ENCODE data around the gene HEY2.

Gene HEY2

DNA sequence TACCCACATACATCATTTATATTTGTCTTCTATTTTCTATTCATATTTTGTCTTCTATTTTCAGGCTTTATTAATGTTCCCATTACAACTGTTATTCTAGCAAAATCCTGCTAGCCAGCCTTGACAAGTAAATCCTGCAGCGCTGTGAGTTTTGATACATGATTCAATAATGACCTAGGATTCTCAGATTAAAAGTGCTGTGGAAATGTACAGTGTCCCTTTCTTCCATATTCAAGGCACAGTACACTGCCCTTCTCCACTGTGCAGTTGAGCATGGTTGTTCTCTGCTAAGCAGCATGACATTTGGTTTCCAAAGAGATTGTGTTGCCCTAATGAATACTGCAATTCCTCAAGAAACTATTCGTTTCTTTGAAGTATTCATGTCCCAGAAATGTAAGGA is 5.8 kb upstream of the HEY2 start:
- no peak for DNase-seq (ENCODE audit: low read depth)

- no peak for DNase-seq (ENCODE audit: low read depth)
These were observed 4.0 kb upstream of the HEY2 start for GRCh38 chr6:125745281-125746018.

- no peak for DNase-seq (ENCODE audit: low read depth)
These were observed 3.4 kb upstream of the HEY2 start for GRCh38 chr6:125746019-125746414.

GRCh38 chr6:125746731-125747588 is 2.5 kb upstream of the HEY2 start:
- peak; percentile 5 for DNase-seq (ENCODE audit: low read depth)

- no peak for DNase-seq (ENCODE audit: low read depth)
These were observed 1.6 kb upstream of the HEY2 start for GRCh38 chr6:125747589-125748405.

- DNase-seq (ENCODE audit: low read depth): no peak
These were observed 843 bp upstream of the HEY2 start for GRCh38 chr6:125748406-125749172.

GRCh38 chr6:125749865-125750691 is 646 bp downstream of the HEY2 start:
- no peak for DNase-seq (ENCODE audit: low read depth)

- no peak for DNase-seq (ENCODE audit: low read depth)
These were observed 1.4 kb downstream of the HEY2 start for GRCh38 chr6:125750692-125751333.

DNA sequence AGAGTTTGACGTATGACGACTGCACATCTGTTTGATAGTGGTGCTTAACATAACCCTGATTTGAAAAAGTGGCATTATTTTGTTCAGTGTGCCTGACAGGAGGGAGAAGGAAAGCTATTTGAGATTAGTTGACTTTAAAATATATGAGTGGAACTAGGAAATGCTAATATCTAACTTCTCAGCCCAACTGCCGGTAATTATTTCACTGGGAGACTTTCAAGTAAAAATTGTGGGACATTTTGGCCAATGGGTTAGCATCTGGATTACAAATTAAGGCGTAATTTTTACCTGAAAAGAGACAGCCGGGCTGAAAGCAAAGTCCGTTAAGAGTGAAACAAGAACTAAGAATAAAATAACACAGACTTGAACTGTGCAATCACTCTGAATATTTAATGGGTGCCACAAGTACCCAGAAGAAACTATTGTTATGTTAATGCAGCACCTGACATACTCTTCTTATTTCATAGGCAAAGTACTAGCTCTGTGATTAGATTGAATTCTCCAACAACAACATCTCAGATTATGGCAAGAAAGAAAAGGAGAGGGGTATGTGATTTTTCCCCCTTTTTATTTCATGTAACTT is 2.0 kb downstream of the HEY2 start:
- DNase-seq (ENCODE audit: low read depth): no peak

GRCh38 chr6:125752773-125753172 is 3.3 kb downstream of the HEY2 start:
- no peak for DNase-seq (ENCODE audit: low read depth)

DNA sequence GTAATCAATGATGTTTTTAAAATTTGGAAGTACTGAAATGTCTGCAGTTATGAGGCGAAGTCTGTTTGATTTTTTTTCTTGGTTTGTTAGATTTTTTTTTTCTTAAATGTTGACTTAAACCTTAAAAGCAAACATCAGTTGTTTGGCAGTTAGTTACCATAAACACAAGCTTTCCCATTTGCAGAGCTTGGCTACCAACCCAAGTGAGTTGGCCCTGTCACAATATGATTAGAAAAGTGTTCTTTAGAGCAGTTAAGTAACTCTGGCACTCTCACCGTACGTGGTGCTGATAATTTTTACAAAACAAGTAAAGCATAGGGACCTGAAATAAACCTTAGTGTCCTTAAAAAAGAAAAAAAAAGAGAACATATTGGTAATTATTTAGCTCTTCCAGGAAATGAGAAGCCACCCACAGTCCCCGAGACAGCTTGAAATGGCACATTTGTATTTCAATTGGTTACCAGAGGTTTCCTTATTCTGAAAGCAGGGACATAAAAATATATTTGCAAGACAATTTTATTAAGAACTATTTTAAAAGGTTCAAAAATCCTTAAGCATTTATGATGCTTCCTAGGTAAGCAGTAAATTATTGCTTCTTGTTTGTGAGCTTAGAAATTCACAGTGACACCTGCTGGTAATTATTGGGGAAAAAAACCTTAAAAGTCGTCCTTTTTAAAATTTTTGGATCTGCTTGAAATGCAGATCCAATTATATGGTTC is 3.9 kb downstream of the HEY2 start:
- no peak for DNase-seq (ENCODE audit: low read depth)

DNA sequence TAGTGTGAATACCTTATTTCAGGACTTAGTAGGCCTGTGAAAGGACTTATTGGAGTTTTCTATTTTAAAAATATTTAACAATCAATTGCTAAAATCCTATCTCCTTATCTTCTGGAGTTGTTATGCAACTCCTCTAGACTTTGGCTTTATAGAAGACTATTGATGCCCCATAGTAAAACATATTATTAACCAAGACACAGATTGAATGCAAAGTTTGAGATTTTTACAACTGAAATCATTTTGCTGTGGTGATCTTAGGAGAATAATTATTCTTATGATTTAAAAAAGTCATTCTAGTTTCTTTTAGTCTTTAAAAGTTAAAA is 4.5 kb downstream of the HEY2 start:
- no peak for DNase-seq (ENCODE audit: low read depth)

DNA sequence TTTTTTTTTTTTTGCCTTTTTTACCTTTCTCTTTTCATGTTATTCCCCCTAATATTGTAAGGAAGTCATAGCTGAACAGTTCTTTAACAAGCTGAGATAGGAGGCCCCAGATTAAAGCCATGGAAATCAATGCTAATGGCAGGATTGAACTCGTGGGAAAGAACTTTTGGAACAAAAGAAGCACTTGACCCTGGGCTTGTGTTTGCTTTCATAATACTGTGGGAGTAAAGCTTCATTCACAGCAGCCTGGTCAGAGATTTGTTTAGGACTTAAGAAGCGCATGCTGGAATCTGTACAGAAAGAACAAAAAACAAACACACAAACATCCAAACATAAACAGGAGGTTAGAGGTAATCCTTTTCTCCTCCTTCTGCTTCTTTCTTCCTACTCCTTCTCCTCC is 5.1 kb downstream of the HEY2 start:
- no peak for DNase-seq (ENCODE audit: low read depth)

- DNase-seq (ENCODE audit: low read depth): no peak
These were observed 9.9 kb downstream of the HEY2 start for GRCh38 chr6:125759184-125759902.

- no peak for DNase-seq (ENCODE audit: low read depth)
These were observed 10.6 kb downstream of the HEY2 start for GRCh38 chr6:125759959-125760457.

DNA sequence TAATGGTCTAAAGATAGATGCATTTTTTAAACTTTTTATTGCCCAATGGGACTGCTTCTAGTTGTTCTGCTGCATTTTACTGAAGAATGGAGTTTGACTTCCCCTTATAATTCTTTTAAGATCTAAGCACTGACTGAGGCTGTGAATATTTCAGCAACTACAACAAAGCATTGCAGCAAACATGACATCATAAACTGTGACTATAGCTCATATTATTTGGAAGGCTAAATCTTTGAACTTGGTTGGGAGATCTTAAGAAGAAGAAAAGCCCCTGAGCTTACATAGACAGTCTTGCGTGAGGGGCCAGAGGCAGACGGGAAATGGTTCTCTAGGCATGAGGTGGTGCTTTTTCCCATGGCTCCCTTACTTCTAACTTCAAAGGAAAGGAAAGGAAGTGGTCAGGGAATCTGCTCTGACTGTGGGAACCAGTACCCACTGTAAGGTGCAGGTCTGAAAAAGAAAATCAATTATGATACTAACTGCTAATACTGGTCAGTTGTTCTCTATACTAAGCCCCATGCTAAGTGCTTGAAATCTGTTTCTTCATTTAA is 14.8 kb downstream of the HEY2 start:
- no peak for DNase-seq (ENCODE audit: low read depth)

DNA sequence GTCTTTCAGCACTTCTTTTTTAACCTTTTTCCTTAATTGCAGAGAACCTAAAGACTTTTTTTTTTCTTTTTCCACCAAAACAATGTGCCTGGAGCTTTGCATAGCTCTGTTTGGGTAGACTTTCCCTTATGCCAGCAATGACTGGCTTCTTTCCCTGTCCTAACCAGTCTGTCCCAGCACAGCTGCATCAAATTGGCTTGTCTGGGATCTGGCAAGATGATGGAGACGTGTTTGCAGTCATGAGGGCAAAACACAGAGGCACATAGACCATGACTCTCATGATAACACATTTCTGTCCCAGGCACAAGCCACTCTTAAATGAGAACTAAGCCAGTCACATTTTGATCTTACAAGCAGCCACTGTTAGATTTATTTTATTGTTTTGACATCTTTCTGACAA is 16.5 kb downstream of the HEY2 start:
- no peak for DNase-seq (ENCODE audit: low read depth)

DNA sequence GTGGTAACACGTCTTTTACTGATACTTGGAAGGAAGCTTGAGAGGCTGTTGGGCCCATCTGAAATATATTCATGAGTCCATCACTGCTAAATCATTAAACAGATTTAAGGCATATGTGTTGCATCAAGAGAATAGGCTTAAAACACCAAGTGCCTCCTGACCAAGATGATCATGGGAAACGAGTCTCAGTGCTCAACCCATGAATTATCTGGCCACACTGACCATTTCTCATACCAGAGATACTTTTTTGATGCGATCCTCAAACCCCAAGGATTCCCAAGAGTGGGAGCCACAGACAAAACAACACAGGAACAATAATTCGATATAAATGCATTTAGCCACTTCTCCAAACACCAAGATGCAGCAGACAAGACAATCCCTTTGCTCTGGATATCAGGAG is 17.2 kb downstream of the HEY2 start:
- DNase-seq (ENCODE audit: low read depth): no peak

Data from fibroblast of the conjunctiva (primary cell).